Fibroblast of pulmonary artery (primary cell): Measurements from ENCODE around the gene CACNA1D.

Source experiments
- DNase-seq: peaks from one replicate; pipeline ENCODE4 v3.0.0-alpha.2; 2010; ENCODE audit warnings: low read depth
- H3K4me3 ChIP-seq: replicated peaks from 2 replicates; pipeline ENCODE4 v1.5.1; 2011; ENCODE audit warnings: low read depth, mild to moderate bottlenecking, control low read depth, low read length, moderate library complexity
- CTCF ChIP-seq: IDR thresholded peaks from 2 replicates; pipeline ENCODE4 v1.5.1; 2011; ENCODE audit warnings: mild to moderate bottlenecking, control low read depth, low read length, inconsistent platforms; ENCODE audit errors: missing control alignments

CACNA1D gene

GRCh38 chr3:53665608-53666425 lies 171.4 kb downstream of the CACNA1D start:
- no peak overlapping the region for H3K4me3 ChIP-seq
- no peak for TF ChIP-seq CTCF
- no peak for DNase-seq

- TF ChIP-seq CTCF, result peak; percentile 35
- no peak overlapping the region for H3K4me3 ChIP-seq
- peak; percentile 4 for DNase-seq
Observed at GRCh38 chr3:53668872-53669271, 174.5 kb downstream of the CACNA1D start.

- no peak for DNase-seq
- H3K4me3 ChIP-seq, result no peak overlapping the region
- no peak for TF ChIP-seq CTCF
Observed at GRCh38 chr3:53670721-53671120, 176.3 kb downstream of the CACNA1D start.

- no peak for DNase-seq
- TF ChIP-seq CTCF, result no peak
- no peak overlapping the region for H3K4me3 ChIP-seq
Observed at GRCh38 chr3:53671192-53671960, 177.0 kb downstream of the CACNA1D start.

- DNase-seq, result no peak
- no peak for TF ChIP-seq CTCF
Observed at GRCh38 chr3:53671961-53672299, 177.5 kb downstream of the CACNA1D start.

GRCh38 chr3:53672981-53673380 lies 178.6 kb downstream of the CACNA1D start:
- no peak for TF ChIP-seq CTCF
- no peak for DNase-seq
- H3K4me3 ChIP-seq, result no peak overlapping the region

More at GRCh38 chr3:53671961-53672299, 177.5 kb downstream of the CACNA1D start:
- H3K4me3 ChIP-seq, result no peak overlapping the region
